Smooth muscle cell (in vitro differentiated cells): ENCODE results near the gene HOXC4. TPM values are rescaled to one million over a fixed set of nuclear protein-coding genes. Genes with fewer than 3 reads are reported as not detected.

Experiments
- DNase-seq: peaks from one replicate; lab custom pipeline; 2025; ENCODE audit not compliant: unreplicated experiment; lab: John Stamatoyannopoulos, UW
- H2AFZ ChIP-seq: fragments of 200-600 bp; sonication (generic); 2 replicates; pipeline ENCODE4 v1.6.0; 2016; ENCODE audit warnings: antibody characterized with exemption, low read depth, mild to moderate bottlenecking
- H3F3A ChIP-seq: fragments of 200-600 bp; sonication (generic); 2 replicates; pipeline ENCODE4 v1.6.0; 2017; ENCODE audit warnings: antibody characterized with exemption, low read depth
- H3K27ac ChIP-seq: fragments of 200-600 bp; sonication (generic); 2 replicates; pipeline ENCODE4 v1.5.1; 2016; ENCODE audit warnings: low read depth, mild to moderate bottlenecking
- H3K27me3 ChIP-seq: fragments of 200-600 bp; sonication (generic); 2 replicates; pipeline ENCODE4 v1.6.1; 2016; ENCODE audit warnings: low read depth, mild to moderate bottlenecking
- H3K36me3 ChIP-seq: fragments of 200-600 bp; sonication (generic); 2 replicates; pipeline ENCODE4 v1.5.1; 2016; ENCODE audit warnings: low read depth
- H3K4me1 ChIP-seq: fragments of 200-600 bp; sonication (generic); 2 replicates; pipeline ENCODE4 v1.5.1; 2016; ENCODE audit warnings: low read depth
- H3K4me2 ChIP-seq: fragments of 200-600 bp; sonication (generic); 2 replicates; pipeline ENCODE4 v1.6.0; 2016; ENCODE audit warnings: mild to moderate bottlenecking
- H3K4me3 ChIP-seq: fragments of 200-600 bp; sonication (generic); 2 replicates; pipeline ENCODE4 v1.5.1; 2016; ENCODE audit warnings: mild to moderate bottlenecking
- H3K79me2 ChIP-seq: fragments of 200-600 bp; sonication (generic); 2 replicates; pipeline ENCODE4 v1.6.0; 2016; ENCODE audit warnings: low read depth, mild to moderate bottlenecking
- H3K9ac ChIP-seq: fragments of 200-600 bp; sonication (generic); 2 replicates; pipeline ENCODE4 v1.6.0; 2016; ENCODE audit warnings: low read depth
- H3K9me3 ChIP-seq: fragments of 200-600 bp; sonication (generic); replicated peaks from 2 replicates; pipeline ENCODE4 v1.5.1; 2016; ENCODE audit warnings: low read depth
- H4K20me1 ChIP-seq: fragments of 200-600 bp; sonication (generic); 2 replicates; pipeline ENCODE4 v1.6.0; 2016; ENCODE audit warnings: low read depth
- CTCF ChIP-seq: fragments of 200-600 bp; sonication (generic); IDR thresholded peaks from 2 replicates; pipeline ENCODE4 v1.5.1; 2017; ENCODE audit warnings: borderline replicate concordance, mild to moderate bottlenecking, antibody characterized with exemption; ENCODE audit not compliant: insufficient read depth, poor library complexity, severe bottlenecking
- WGBS: methylation state at CpG from one replicate; pipeline ENCODE4 v1.1.7; 2016; ENCODE audit warnings: low lambda C conversion rate; 5-methylcytosine and 5-hydroxymethylcytosine counted together
- polyA plus RNA-seq: library from polyadenylated mRNA; unstranded; fragments of >200 nt; fragmentation: Nextera tagmentation; extraction: Ambion mirVana; gene quantifications from 2 replicates; pipeline ENCODE4 v1.2.1, GENCODE V29; 2016
- total RNA-seq: library from RNA; depleted of rRNA; stranded (reverse); fragments of >200 nt; gene quantifications from 2 replicates; pipeline ENCODE4 v1.2.3, GENCODE V29; 2014

Gene HOXC4
- total and polyA plus RNA-seq, 2 experiments from 2014 or later = 0.49 to 1.2 TPM

DNA sequence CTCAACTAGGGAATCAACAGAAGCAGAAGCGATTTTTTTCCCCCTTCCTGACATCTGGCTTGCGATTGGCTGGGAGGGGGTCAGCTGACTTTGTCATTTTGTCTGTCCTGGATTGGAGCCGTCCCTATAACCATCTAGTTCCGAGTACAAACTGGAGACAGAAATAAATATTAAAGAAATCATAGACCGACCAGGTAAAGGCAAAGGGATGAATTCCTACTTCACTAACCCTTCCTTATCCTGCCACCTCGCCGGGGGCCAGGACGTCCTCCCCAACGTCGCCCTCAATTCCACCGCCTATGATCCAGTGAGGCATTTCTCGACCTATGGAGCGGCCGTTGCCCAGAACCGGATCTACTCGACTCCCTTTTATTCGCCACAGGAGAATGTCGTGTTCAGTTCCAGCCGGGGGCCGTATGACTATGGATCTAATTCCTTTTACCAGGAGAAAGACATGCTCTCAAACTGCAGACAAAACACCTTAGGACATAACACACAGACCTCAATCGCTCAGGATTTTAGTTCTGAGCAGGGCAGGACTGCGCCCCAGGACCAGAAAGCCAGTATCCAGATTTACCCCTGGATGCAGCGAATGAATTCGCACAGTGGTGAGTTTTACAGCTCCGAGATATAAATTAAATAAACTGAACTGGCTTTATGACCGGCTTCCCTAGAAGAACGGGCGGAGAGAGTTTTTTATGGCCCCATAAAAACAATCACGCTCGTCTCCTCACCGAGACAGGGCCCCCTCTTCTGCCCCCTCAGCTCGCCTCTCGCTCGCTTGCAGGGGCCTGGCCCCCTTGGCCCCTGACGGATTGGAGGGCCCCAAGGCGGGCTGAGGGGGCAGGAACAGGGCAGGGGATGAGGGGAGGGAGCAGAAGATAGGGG, 25.1 kb upstream of the HOXC4 start, which contains the start of gene HOXC6:
Gene HOXC6 (plus strand): TSS at position 127 of the 888 bp plus-strand sequence. CDS start 82 bp downstream, at position 209.
- H3K4me1 ChIP-seq = peaks cover 14% of the 10 kb centered on the region
- no peaks in the 10 kb centered on the region for H3K9me3 ChIP-seq
- H3K4me2 ChIP-seq = peak within 1 kb of the TSS; percentile 94
- H3K36me3 ChIP-seq = no peaks in the 10 kb centered on the region
- peak within 1 kb of the TSS; percentile 52 for H3K4me3 ChIP-seq
- H3F3A ChIP-seq = no peaks in the 10 kb centered on the region
- WGBS = 5% methylated on average over 36 of the region's 36 CpGs
- no peaks in the 10 kb centered on the region for H4K20me1 ChIP-seq
- peak within 1 kb of the TSS; percentile 60 for H3K9ac ChIP-seq
- no peak for TF ChIP-seq CTCF
- peaks cover 21% of the 10 kb centered on the region for H3K79me2 ChIP-seq
- H3K27me3 ChIP-seq = peaks cover 99% of the 10 kb centered on the region
- H2AFZ ChIP-seq = peak within 1 kb of the TSS; percentile 70
- H3K27ac ChIP-seq = peak within 1 kb of the TSS; percentile 73
- DNase-seq = no peak

DNA sequence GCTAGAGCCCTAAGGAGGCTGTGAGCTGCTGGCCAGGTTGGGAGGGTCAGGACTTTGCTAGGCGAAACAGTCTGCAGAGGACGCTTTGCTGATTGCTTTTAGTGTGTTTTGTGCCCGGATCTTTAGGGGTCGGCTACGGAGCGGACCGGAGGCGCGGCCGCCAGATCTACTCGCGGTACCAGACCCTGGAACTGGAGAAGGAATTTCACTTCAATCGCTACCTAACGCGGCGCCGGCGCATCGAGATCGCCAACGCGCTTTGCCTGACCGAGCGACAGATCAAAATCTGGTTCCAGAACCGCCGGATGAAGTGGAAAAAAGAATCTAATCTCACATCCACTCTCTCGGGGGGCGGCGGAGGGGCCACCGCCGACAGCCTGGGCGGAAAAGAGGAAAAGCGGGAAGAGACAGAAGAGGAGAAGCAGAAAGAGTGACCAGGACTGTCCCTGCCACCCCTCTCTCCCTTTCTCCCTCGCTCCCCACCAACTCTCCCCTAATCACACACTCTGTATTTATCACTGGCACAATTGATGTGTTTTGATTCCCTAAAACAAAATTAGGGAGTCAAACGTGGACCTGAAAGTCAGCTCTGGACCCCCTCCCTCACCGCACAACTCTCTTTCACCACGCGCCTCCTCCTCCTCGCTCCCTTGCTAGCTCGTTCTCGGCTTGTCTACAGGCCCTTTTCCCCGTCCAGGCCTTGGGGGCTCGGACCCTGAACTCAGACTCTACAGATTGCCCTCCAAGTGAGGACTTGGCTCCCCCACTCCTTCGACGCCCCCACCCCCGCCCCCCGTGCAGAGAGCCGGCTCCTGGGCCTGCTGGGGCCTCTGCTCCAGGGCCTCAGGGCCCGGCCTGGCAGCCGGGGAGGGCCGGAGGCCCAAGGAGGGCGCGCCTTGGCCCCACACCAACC, 23.9 kb upstream of the HOXC4 start:
- Histone ChIP-seq H3K9ac (peak overlapping the region; percentile 7), H2AFZ (no peak overlapping the region), H3K27me3 (peaks cover 99% of the 10 kb centered on the region), H3K27ac (peak overlapping the region; percentile 88), H3K9me3 (no peaks in the 10 kb centered on the region), H3K79me2 (peaks cover 13% of the 10 kb centered on the region), H3F3A (no peaks in the 10 kb centered on the region), H3K4me1 (peaks cover 8% of the 10 kb centered on the region), H4K20me1 (no peaks in the 10 kb centered on the region), H3K4me3 (peak overlapping the region; percentile 52), H3K36me3 (no peaks in the 10 kb centered on the region), H3K4me2 (peak overlapping the region; percentile 94)
- 17% methylated on average over 48 of the region's 53 CpGs for WGBS
- no peak for TF ChIP-seq CTCF
- no peak for DNase-seq

DNA sequence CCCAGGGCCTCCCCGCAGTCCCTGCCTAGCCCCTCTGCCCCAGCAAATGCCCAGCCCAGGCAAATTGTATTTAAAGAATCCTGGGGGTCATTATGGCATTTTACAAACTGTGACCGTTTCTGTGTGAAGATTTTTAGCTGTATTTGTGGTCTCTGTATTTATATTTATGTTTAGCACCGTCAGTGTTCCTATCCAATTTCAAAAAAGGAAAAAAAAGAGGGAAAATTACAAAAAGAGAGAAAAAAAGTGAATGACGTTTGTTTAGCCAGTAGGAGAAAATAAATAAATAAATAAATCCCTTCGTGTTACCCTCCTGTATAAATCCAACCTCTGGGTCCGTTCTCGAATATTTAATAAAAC, 23.2 kb upstream of the HOXC4 start:
- no peak for DNase-seq
- Histone ChIP-seq H3K4me2 (peak overlapping the region; percentile 94), H3K27me3 (peaks cover 99% of the 10 kb centered on the region), H3K4me1 (peaks cover 8% of the 10 kb centered on the region), H3K36me3 (no peaks in the 10 kb centered on the region), H3K79me2 (peaks cover 7% of the 10 kb centered on the region), H2AFZ (no peak overlapping the region), H3K9me3 (no peaks in the 10 kb centered on the region), H4K20me1 (no peaks in the 10 kb centered on the region), H3K9ac (peak overlapping the region; percentile 85), H3K27ac (peak overlapping the region; percentile 88), H3F3A (no peaks in the 10 kb centered on the region), H3K4me3 (peak overlapping the region; percentile 52)
- TF ChIP-seq CTCF = no peak
- 38% methylated on average over 7 of the region's 7 CpGs for WGBS
